Inflammatory macrophage (primary cell): ENCODE results near the gene ESPN.

ENCODE experiments used
- DNase-seq, 2 donors: peaks; one replicate each; pipeline ENCODE4 v3.0.0-alpha.2; 2020 to 2022

Gene ESPN

DNA sequence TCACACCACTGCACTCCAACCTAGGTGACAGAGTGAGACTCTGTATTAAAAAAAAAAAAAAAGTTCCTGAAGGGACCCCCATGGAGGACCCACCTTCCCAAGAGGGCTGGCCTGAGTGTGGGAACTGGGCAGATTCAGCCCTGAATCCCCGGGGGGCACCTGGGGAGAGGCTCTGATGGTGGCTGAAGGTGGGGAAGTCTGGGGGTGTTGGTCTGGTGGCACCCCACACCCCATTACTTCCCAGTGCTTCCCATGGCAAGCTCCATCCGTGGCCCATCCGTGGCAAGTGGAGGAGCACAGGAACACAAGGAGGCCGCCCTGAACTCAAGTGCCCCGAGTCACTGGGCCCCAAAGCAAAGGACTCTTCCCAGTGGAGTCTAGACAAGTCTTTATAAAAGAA, 42.2 kb downstream of the ESPN start:
- no peak for DNase-seq

DNA sequence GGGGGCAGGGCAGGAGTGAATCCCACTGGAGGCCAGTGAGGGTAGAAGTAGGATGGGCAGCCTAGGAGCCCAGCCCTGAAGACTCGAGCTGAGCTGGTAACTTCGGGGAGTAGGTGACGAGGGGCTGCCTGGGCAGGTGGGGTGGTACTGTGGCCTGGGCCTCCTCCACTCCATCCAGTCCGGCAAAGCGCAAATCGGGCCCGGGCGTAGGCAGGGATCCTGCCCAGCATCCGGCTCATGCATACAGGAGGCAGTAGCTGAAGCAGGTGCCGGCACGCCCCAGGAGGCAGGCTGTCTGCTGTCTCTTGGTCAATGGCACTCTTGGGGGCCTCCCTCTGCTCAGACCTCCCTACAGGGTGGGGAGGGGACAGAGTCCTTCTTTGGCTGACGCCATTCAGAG, 42.6 kb downstream of the ESPN start:
- no peak for DNase-seq

DNA sequence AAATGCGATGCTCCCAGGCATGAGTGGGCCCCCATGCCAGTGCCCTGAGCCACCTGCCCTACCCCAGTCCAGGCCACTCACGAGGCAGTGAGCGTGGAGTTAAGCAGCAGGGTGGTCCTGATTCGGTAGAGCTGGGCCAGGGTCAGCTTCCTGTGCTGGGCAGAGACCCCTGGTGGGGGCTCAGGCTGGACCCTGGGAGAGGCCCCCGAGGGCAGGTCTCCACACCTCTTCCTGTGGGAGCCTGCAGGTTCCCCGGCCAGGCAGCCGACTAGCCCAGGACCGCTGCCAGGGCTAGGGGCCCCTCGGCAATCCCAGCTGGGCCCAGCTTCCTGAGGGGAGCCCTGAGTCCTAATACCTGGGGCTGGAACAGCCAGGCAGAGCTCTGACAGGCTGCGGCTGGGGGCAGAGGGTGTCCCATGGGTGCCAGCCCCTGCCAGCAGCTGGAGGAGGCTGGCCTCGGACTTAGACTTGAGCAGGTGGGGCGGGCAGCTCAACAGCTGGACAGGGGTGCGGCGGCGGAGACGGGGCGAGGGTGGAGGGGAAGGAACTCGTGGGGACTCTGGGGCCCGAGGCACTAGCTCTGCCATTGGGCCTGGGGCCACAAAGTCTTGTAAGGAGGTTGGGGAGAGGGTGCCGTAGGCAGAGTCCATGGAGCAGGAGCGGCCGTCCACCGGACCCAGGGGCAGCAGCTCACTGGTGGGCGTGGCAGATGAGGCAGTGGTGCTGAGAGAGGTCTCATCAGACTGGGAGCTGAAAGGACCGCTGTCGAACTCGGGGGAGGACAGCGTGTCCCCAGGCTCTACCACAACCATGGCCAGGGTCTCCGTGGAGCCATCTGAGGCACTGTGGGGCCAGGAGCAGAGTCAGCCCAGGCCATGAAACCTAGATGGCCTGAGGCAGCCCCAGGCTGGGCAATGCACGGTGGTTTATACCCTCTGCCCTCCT, 43.4 kb downstream of the ESPN start:
- DNase-seq, result no peak

DNA sequence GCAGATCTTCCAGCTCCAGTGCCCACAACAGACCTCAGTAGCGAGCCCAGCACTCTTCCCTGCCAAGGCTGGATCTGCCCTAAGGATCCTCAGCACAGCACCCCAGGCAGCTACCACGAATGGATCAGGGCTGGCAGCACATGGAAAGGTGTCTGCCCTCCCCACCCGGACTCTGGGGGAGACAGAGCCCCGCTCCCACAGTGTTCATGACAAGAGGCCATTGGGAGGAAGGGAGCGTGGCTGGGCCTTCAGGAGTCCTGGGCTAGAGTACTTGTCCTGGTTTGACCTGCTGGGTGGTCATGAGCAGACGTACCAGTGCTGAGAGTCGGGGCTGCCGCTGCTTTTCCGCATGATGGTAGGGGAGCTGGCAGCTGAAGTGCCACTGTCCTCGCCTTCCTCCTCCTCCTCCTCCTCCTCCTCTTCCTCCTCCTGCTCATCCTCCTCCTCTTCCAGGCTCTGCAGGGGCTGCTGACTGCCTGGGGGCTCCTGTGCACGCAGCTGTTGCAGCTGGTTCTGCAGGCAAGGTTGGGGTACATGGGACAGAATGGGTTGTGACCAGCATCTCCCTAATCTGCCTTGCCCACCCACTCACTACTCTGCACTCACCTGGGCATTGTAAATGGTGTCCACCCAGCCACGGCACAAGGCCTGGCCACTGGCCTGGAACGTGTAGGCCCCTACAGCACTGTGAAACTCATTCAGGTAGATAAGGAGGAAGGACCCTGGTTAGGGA, 44.3 kb downstream of the ESPN start:
- DNase-seq, result no peak

DNA sequence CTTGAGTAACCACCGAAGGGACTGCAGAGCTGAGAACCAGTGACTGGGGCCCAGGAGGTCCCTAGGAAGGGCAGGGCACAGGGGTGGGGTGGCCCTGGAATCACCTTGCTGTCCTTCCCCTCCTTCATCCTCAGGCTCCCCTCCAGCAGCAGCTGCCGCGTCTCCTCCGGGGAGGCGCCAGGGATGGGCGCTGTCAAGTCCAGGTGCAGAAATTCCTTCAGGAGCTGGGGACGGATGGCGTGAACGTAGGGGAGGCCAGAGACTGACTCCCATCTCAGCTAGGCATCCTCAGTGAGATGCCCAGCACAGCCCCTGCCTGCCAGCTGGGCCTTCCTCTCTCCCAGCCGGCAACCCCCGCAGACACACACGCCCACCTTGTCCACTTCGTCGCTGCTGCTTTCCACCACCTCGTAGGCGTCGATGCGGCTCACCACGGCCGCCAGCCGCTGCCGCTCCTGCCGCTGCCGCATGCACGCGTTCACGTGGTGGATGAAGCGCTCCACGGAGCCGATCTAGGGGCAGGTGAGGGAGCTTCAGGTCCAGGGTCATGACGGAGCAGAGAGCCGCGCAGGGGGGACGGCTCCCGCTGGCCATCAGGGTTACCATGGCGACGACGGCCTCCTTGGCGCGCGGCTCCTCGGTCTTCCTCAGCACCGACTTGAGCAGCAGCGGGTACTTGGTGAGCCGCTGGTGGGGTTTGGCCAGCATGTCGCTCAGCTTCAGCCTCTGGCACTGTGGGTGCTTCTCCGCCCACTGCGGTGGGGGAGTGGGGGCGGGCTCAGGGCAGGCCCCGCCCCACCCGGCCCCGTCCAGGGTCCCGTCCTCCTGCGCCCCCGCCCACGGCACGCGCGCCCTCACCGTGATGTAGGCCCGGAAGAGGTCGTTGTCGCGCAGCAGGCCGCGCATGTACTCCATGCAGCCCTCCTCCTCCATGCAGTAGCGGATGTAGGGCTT, 45.8 kb downstream of the ESPN start:
- DNase-seq, result no peak

- no peak for DNase-seq
These were observed 46.8 kb downstream of the ESPN start for GRCh38 chr1:6471086-6471969.

DNA sequence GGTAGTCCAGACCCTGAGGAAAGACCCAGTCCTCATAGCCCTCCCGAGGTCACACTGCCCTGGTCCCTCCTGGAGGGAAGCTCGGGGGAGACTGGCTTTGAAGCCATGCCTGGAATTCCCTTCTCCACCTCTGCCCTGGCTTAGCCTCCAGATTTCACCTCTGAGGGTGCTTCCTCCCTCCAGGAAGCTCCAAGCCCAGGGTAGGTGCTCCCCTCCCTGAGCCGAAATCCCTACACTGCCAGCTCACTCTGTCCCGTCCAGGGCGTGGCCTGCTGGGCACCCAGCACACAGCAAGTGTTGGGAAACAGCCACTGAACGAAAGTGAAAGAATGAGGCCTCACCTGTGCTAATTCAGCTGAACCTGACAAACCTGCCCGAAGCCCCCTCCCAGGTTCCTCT, 47.4 kb downstream of the ESPN start:
- DNase-seq, result no peak

DNA sequence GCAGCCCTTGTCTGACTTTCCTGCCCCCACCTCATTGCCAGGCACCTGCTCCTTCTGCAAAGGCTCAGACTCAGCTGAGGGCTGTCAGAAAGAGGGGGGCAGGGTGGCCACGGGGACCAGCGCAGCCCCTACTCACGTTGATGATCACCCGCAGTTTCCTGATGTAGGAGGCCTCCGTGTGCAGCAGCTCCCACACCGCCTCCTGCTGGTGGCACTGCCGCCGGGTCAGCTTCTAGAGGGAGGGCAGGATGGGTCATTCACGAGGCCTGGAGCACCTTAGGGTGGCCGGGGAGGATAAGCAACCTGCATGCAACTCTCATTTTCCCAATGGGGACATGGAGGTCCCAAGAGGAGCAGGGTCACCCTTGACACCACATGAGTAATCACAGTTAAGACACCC, 47.8 kb downstream of the ESPN start:
- no peak for DNase-seq

DNA sequence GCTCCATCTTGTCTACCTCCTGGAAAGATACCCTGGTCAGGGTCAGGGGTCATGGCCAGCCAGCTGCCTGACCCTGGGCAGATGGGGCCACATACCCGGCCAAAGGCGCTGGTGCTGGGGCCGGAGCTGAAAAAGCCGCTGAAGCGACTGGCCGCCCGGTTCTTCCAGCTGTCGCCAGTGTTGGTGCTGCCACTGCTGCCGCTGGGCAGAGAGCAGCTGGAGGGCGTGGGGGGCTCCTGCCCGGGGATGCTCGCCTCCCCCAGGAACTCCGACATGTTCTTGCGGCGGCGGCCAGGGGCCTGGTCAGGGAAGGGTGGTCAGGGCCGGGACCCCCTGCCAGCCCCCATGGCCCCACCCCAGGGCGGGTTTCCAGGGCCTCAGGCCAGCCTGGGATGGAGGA, 48.6 kb downstream of the ESPN start:
- no peak for DNase-seq

DNA sequence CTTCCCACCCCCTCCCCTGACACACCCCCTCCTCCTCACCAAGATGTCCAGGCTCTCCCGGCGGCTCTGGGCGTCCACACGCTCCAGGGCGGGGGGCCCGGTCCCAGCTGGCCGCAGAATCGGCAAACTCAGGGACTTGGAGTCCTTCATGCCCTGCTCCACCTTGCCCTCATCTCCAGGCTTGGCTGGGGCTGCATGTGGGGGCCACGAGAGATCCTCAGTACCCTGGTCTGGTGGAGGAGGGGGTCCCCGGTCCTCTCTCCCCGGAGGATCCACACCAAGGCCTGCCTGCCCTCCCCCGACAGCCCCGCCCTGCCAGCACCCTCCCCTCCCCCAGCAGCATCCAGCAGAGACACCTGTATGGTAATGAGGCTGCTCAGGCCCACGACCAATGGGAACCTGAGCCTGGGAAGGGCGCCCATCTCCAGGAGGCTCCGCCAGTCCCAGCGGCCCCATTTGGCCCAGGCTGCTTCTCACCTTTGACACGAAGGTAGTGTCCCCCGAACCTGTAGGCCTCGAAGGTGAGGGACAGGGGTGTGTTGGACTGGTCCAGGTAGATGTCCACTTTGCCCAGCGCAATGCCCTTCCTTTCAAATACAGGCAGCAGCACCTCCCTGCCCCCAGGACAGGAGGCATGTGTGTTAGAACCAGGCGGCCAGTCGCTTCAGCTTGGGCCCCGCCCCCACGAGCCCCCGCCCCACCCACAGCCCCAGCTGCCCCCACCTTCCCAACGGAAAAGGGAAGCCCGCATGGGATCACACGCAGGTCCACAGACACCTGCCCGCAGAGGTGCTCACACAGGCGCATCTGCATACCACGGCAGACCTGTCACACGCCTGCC, 49.6 kb downstream of the ESPN start:
- no peak for DNase-seq

DNA sequence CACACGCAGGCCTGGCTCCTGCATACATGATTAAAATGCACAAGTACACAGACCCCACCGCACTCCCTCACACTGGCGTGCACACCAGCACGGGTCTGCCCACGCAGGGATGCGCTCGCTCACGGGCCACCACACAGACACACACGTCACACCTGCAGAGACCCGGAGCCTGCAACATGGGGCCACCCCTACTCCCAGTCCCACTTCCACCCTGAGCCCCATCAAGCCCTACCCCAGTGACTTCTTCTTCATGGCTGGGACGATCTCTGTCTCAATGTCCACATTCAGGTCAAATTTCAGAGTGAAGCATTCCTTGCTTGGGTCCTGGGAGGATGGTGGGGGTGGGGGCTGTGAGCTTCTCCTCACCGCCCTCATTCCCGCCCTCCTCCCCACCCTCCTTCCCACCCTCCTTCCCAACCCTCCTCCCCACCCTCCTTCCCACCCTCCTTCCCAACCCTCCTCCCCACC, 50.3 kb downstream of the ESPN start:
- DNase-seq, result no peak

GRCh38 chr1:6475381-6476133, 51.0 kb downstream of the ESPN start:
- peak; percentile 8 to 43 for DNase-seq

GRCh38 chr1:6476483-6476882, 51.9 kb downstream of the ESPN start:
- no peak for DNase-seq

GRCh38 chr1:6477039-6477820, 52.7 kb downstream of the ESPN start:
- no peak for DNase-seq

GRCh38 chr1:6481820-6482219, 57.2 kb downstream of the ESPN start:
- no peak for DNase-seq

DNA sequence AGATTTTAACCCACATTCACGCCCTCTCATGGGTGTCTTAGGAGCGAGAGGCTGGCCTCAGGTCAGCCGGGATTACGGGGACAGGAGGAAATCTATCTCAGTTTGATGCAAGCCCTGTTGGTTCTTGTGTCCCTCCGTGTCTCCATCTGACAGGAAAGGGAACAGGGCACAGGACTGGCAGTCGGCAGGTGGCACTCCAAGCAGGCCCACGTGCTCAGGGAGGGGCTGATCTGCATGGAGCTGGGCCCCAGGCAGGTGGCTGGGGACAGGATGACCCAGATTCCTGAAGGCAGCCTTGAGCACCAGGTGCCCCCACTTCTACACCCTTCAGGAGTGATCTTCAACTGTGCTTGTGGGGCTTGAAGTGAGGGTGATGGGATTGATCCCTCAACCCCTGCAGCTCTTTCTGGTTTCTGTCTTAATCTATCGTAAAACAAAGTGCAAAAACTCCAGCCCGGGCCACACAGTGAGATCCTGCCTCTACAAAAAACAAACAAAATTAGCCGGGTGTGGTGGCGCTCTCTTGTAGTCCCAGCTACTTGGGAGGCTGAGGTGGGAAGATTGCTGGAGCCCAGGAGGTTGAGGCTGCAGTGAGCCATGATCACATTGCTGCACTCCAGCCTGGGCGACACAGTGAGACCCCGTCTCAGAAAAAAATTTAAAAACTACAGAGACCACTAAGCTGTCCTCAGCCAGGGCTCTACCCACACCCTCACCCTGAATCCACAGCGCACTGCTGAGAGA, 58.6 kb downstream of the ESPN start:
- DNase-seq, result no peak

GRCh38 chr1:6483761-6484117, 59.2 kb downstream of the ESPN start:
- no peak for DNase-seq

GRCh38 chr1:6484826-6485167, 60.2 kb downstream of the ESPN start:
- DNase-seq, result no peak
